Omental fat pad (tissue), 4 donors: ENCODE measurements around the gene RPL19. TPM values are rescaled to one million over a fixed set of nuclear protein-coding genes. Genes with fewer than 3 reads are reported as not detected.
A peak's percentile ranks its signal among the peaks of the same experiment; 100 is the strongest.

Experiments used
- ATAC-seq: fragments of 150-250 bp; one replicate; pipeline ENCODE4 v1.9.1; 2016; ENCODE audit warnings: mild to moderate bottlenecking, moderate library complexity; ENCODE audit not compliant: low FRiP score
- DNase-seq: peaks from one replicate; pipeline ENCODE4 v3.0.0-alpha.2; 2019; ENCODE audit warnings: low spot score
- total RNA-seq, 4 donors: library from RNA; depleted of rRNA; stranded (reverse); fragments of >200 nt; gene quantifications; one replicate each; pipeline ENCODE4 v1.1.0, GENCODE V29; 2016
- TF ChIP-seq, protein P1 (sequence below), 3 donors: fragments of 450-650 bp; IDR thresholded peaks; one replicate each; pipeline ENCODE4 v1.5.1; 2016 to 2017; ENCODE audit warnings: antibody characterized with exemption in 3 of 3, mild to moderate bottlenecking in 3 of 3, moderate library complexity in 2 of 3

The RPL19 gene
- total RNA-seq, 4 donors from 2014 or later, result 2,414 to 2,833 (median 2,579) TPM

DNA sequence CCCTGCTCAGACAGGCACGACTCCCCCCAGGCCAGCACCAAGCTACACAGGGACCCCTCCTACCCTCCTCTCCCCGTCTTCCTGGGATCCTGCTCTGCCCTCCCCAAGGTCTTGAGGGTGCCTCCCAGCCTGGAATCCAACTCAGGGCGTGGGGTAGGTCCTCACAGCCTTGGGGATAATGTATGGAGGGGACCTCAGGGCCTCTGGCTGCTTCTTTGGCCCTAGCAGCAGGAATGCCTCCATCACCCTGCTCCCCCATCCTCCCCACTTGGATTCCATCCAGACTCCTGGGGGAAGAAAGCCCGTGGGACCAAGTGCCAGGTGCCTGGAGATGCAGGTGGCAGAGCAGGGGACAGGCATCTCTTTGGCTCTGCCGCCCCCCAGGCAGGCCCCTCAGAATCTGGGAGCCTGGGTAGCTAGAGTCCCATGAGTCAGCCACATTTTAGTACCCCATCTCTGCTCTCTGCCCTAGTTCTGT is 36.4 kb downstream of the RPL19 start:
- DNase-seq, result no peak
- ATAC-seq, result no peak
- TF ChIP-seq, protein P1, sequence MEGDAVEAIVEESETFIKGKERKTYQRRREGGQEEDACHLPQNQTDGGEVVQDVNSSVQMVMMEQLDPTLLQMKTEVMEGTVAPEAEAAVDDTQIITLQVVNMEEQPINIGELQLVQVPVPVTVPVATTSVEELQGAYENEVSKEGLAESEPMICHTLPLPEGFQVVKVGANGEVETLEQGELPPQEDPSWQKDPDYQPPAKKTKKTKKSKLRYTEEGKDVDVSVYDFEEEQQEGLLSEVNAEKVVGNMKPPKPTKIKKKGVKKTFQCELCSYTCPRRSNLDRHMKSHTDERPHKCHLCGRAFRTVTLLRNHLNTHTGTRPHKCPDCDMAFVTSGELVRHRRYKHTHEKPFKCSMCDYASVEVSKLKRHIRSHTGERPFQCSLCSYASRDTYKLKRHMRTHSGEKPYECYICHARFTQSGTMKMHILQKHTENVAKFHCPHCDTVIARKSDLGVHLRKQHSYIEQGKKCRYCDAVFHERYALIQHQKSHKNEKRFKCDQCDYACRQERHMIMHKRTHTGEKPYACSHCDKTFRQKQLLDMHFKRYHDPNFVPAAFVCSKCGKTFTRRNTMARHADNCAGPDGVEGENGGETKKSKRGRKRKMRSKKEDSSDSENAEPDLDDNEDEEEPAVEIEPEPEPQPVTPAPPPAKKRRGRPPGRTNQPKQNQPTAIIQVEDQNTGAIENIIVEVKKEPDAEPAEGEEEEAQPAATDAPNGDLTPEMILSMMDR (IDR thresholded peaks at IDR 0.05), result no peak

DNA sequence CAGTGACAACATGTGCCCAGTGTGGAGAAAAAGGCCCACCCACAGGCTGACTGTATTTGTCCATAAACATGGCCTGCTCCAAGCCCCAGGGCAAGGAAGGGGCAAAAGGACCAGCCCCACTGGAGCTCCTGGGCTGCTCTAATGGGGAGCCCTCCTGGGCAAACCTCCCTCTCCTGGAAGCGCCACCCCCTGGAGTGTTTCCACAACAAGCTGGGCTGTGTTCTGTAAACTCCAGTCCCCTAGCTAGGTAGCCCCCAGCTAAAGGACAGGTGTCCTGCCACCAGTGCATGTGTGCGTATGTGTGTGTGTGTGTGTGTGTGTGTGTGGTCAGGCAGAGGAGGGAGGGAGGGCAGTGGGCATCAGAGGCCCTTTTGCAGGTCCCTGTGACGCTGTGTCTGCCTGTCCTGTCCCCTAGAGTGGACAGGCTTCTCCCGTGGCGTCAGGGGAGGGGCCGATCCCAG is 36.9 kb downstream of the RPL19 start:
- DNase-seq, result no peak
- no peak for ATAC-seq
- TF ChIP-seq, protein P1 (IDR thresholded peaks at IDR 0.05), result no peak

DNA sequence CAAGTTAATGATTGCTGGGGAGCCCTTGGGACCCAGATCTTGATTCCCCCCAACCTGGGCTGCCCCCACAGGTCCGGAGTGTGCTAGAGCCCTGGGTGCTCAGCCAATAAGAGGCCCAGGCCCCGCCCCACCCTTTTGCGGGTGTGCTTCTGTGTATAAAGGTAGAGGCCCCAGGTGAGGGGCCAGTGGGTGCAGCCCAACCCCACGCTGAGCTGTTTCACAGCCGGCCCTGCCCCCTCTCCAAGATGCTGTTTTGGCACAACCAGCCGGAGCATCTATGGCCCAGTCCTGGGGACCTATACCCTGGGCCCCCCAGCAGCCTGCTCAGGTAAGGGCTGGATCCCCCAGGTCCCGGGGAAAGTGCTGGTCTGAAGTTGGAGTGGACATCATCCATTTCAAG is 37.5 kb downstream of the RPL19 start:
- DNase-seq, result no peak
- TF ChIP-seq, protein P1 (IDR thresholded peaks at IDR 0.05), result no peak
- ATAC-seq, result no peak

DNA sequence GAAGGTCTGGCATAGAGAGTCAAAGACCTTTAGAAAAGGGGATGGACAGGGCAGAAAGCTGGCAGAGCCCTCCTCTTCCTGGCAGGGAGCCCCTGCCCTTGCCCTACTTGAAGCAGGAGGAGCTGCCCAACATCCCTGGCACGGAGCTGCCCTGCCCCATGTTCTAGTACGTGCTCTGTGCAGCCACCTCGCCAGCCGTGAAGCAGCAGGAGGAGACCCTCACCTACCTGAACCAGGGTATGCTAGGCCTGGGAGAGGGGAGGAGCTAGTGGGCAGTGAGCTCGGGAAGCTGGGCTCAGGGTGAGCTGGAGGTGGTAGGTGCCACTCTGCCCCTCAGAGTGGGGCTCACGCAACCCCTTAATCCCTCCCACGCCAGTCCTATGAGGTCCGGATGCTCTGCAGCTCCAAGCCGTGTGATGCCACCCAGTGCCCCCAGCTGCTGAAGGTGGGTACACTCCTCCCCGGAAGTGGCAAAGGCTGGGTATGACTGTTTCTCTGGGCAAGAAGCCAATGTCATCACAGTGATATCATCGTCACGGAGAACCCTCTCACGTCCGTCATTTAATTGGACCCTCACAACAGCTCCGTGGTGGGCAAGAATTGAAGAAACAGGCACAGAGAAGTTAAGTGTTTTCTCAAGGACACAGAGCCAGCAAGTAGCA is 38.4 kb downstream of the RPL19 start:
- peak; percentile 47 for ATAC-seq
- TF ChIP-seq, protein P1 (IDR thresholded peaks at IDR 0.05), result no peak
- no peak for DNase-seq

DNA sequence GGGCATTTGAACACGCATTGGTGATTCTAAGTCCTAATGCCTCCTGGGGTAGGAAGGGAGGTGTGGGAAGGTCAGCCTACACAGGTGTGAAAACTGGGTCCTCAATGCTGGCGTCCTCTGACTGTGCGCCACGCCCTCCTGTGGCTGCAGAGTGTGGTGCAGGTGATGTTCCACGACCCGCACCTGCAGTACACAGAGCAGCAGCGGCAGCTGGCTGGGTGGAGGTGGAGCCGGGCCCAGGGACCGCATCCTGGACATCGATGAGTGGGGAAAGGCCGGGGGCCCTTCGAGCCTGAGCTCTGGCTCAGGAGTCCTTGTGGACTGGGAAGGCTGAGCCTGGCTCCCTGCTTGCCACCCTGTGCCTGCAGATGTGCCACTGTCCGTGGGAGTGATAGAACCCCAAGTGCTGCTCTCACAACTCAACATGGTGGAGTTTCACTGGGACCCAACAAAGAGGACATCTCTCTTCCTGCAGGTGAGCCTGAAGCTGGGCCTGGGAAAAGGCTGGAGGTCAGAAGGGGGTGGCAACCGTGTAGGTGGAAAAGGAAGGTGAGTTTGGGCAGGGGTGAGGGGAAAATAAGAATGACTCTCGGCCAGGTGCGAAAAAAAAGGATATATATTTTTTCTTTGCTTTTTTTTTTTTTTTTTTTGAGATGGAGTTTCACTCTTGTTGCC is 39.7 kb downstream of the RPL19 start:
- TF ChIP-seq, protein P1 (IDR thresholded peaks at IDR 0.05), result no peak
- no peak for DNase-seq
- peak; percentile 50 for ATAC-seq

DNA sequence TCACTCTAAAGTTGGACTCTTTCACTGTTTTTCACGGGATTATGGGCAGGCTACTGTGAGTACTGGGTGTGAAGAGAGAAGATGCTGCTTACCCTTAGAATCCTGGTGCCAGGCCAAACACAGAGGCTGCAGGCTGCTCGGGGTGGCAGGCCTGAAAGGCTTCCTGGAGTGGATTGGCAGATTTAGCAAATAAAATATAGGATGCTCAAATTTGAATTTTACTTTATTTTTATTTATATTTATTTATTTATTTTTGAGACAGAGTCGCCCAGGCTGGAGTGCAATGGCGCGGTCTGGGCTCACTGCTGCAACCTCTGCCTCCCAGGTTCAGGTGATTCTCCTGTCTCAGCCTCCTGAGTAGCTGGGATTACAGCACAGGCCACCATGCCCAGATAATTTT is 40.5 kb downstream of the RPL19 start:
- DNase-seq (no peak), ATAC-seq (no peak)
- TF ChIP-seq, protein P1 (IDR thresholded peaks at IDR 0.05), result no peak

DNA sequence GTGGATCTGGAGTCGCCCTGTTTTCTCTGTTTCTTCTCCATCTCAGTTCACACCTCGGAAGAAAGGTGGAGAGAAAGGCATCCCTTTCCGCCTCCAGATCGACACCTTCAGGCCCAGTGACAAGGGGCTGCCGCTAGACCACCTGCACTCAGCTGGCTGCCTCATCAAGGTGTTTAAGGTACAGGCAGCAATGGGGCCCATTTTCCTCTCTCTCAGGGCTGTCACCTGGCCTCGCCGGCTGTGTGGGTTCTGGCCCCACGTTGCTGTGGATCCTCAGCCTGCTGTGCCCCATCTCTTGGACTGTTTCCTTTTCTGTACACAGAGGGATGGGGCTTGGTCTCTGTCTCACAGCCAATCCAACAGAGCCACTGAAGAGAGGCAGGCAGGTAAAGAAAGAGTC is 43.1 kb downstream of the RPL19 start:
- no peak for ATAC-seq
- DNase-seq, result no peak
- TF ChIP-seq, protein P1 (IDR thresholded peaks at IDR 0.05), result no peak
